Hematopoietic multipotent progenitor cell treated with erythropoietin and hydrocortisone succinate and interleukin-3 and kit ligand, for 15 days (in vitro differentiated cells): ENCODE data around the gene VEZF1.
A peak's percentile ranks its signal among the peaks of the same experiment; 100 is the strongest.

ENCODE experiments used
- DNase-seq: peaks from one replicate; pipeline ENCODE4 v3.0.0-alpha.2; 2015; ENCODE audit warnings: low spot score

VEZF1 gene

DNA sequence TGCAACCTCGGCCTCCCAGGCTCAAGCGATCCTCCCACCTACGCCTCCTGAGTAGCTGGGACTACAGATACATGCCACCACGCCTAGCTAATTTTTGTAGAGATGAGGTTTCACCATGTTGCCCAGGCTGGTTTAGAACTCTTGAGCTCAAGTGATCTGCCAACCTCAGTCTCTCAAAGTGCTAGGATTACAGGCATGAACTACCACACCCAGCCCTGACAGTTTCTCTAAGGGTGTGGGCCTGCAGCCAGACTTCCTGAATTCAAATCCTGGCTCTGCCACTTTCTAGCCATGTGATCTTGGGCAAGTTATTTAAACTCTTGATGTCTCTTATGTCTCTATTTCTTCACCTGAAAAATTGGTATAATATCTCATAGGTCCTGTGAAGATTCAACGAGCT, 38.4 kb downstream of the VEZF1 start:
- no peak for DNase-seq

DNA sequence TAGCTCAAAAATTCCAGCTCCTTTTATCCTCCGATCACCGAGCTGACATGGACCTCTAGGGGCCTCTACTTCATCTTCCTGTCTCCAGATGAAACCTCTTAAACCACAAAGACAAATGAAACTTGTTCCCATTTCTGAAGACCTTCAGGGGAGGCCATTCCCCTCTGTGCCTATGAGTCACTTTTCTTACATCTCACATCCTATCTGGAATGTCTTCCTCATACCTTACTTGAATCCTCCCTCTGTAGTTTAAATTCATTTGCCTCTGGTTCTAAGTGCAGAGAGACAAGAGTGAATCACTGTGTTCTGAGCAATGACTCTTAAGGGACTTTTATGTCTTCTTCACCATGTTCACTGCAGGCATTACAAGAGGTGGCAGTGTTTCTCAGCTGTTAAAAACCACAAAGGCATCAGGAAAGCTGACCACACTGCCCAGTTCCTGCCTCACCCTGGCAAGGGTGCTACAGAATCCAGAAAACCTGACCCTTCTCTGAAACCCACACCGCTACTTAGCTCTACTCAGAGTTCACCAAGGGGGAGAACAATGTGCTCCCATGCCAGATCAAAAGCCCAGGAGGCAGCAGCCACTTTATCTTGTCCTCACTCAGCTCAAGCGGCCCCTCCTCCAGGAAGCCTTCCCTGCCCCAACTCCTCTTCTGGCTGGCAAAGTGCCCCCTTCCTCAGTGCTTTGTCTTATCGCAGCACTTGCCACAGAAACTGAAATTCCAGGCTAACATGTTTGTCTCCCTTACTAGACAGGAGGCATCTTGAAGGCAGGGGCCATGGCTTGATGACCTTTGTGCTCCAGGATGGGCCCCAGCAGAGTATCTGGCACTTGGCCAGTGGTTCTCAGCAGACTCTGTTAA, 39.3 kb downstream of the VEZF1 start:
- peak; percentile 25 for DNase-seq

DNA sequence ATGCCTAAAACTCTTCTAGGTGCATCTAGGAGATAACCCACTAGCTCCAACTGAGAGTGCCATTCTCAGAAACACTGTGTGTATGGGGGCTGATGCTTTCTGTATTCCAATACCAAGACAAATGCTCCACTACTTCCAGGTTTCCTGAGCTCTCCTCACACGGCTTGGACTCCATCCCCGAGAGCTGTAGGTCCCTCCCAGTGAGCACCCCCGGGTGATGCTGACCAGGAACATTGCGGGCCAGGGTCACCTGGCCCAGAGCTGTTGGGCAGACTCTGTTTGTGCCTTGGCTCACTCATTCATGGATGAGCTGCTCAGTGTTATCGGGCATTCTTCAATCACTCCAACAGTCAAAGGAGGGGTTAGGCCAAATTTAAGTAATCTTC, 39.9 kb downstream of the VEZF1 start:
- no peak for DNase-seq

DNA sequence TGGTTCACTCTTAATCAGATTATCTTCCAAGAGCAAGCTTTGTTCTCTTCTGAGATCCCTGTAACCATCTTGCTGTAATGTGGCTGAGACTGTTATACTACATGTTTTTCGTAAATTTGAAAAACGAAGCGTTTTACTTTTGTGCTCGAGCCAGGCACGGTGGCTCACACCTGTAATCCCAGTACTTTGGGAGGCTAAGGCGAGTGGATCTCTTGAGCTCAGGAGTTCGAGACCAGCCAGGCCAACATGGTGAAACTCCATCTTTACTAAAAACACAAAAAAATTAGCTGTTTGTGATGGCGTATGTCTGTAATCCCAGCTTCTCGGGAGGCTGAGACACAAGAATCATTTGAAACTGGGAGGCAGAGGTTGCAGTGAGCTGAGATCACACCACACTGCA, 40.7 kb downstream of the VEZF1 start:
- no peak for DNase-seq

DNA sequence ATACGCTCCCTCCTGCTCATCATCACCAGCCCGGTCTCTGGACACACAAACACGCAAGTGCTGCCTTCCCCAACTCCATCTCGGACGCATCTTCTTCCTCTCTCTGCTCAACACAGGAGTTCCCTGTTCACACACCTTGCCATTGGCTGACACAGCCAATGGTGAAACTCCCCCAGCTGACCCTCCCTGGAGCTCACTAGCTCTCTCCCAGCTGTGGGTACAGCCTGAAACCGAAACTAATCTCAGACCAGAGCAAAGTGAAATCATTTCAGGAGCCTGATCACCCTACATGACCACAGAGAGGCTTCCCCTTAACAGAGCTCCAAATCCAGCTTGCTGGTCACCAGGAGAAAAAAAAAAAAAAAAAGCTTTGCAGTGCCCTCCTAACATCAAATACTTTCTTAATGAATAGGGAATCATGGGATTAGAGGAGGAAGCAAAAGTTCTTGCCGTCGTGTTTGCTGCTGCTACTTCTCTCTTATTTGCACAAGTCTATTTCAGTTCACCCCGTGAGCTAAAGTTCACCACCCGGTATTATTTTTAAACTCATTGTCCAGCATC, 41.2 kb downstream of the VEZF1 start:
- peak; percentile 35 for DNase-seq

DNA sequence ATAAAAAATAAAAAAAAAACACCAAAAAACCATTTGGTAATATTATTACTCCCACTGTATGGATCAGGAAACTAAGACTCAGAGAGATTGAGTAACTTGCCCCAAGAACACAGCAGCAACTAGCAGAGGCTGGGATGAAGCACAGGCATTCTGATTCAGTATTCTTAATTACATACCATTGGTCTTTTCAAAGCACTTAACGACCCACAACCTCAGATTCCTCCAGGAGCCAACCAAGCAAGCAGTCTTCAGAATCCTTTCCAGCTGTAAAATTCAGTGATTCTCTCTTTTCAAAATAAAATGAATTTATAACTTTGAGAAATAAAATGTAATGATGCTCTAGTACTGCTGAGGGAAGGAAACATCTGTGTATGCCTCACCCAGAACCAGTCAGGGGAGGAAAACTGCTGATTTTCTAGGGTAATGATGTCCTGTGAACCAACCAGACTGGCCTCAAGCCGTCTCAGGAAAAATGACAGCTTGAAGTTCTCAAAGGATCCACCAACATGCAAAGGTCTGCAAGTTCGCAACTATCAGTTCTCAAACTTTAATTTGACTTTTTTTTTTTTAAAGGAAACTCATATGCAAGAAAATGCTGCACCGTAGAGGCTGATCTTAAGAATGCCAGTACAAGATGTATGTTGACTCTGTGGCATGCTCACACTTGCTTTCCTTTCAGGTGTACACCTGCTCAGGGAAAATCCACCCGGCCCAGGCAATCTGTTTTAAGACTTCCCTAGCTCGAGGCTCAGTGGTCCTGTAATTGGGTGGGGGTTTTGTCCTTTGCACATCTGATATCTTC, 41.9 kb downstream of the VEZF1 start:
- no peak for DNase-seq

DNA sequence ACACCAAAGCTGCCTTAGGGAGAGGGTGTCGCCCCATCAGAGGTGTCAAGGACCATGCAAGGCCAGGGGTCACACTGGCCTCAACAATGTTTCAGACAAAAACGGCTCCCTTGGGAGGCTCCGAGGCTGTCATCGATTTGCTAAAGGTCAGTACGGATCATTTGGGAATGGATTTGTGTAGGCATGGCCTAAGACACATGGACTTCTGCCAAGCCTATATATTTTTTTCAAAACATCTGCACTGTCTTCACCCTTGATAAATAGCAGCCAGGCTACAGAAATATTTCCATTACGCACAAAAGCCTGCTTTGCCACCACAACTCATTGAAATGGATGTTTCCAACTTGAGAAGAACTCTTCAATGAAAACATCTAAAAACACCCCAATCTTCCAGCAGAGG, 43.1 kb downstream of the VEZF1 start:
- DNase-seq: no peak

DNA sequence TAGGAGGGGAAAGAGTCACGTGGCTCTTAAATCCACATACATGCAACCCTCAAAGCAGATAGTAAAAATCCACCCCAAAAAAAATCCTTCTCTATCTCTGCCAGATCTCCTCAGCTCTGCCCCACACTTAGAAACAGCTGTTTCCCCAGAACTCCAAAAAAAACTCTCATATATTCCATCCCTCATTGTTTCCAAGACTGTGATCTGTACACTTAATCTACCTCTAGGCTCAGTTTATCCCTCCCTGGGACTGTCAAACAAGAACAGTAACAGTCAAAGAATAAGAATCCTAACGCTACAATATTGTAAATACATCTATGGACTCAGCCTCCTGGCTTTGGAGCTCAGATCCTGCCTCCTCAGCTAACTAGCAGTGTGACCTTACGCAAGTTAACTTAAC, 44.4 kb downstream of the VEZF1 start:
- DNase-seq: no peak

DNA sequence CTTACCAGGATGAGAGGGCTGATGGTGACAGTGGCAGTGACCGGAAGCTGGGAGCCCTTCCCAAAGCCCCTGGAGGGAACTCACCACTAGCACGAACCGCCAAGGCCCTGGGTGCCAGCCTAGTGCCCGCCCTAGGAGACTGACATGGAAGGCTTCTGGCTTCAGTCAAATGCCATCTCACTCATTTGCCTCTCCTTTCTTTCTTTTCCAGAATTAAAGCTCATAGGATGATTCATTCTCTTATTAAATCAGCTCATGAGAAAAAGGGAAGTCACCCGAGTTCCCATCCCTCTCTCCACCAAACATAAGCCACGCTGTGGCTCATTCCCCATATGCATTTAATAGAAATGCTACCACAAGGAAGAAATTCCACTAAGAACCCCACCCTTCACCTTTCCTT, 44.9 kb downstream of the VEZF1 start:
- no peak for DNase-seq

DNA sequence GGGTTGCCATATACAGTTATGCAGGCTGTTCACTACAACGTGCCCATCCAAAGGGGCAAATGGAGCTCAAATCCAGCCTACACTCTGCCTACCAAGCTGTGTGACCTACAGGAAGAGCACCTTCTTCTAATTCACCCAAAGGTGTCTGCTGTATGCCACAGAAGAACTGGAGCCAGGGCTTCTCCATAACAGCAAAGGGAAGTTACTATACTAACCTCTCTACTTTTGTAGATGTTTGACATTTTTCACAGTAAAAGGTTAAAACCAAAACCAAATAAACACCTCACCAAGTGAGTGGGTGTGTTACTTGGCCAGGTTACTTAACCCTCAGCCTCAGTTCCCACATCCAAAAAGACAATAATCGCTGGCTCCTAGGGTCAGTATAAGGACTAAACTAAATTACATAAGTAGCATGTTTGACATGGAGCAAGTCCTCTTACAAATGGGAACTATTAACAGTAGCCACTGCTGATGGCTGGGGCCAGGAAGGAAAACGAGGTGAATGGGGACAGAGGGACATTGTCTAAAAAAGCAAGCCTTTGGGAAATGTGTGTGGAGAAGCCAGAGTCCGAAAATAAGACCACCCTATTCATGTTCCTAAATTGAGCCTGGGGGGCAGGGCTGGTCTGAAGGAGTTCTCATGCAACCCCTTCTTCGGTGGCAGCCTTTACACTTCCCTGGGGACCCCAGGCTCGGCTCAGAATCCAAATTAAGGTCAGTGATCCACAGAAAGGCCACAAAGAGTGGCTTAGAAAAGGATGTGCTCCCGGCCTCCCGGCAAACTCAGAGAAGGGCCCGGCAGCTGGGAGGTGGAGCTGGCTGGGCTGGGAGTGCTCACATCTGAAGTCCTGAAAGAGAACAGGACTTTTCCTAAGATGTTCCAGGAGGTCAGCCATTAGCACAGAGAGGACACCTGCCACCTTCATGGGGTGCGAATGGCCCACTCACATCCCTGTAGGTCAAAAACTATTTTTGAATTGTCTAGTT, 46.4 kb downstream of the VEZF1 start:
- DNase-seq: no peak

DNA sequence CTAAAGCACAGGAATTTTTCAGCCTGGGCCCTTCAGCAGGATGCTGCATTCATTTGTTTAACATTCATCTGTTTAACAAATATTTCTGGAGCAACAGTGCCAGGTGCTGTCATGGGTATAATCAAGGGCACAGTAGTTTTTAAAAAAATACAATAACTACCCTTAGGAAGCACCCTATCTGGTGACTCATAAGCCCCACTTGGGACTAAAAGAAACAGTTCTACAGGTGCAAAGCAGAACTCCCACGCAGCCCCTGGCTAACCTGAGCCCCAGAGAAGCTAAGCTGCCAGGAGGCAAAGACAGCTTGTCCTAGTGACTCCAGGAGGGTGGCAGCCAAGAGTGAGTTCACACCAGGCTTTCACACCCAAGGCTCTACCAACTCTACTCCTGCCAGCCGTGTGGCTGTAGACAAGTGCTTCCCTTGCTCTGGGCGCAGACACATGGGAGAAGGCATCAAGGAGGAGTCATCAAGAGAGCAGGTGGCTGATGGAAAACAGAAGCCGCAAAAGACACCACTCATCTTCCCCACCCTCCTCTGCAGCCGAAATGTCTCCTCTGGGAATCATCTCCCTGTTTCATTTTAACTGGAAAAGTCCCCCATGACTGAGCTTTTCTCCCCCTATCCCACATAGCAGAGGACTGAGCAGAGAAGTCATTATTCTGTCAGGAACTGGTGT, 47.3 kb downstream of the VEZF1 start:
- no peak for DNase-seq

DNA sequence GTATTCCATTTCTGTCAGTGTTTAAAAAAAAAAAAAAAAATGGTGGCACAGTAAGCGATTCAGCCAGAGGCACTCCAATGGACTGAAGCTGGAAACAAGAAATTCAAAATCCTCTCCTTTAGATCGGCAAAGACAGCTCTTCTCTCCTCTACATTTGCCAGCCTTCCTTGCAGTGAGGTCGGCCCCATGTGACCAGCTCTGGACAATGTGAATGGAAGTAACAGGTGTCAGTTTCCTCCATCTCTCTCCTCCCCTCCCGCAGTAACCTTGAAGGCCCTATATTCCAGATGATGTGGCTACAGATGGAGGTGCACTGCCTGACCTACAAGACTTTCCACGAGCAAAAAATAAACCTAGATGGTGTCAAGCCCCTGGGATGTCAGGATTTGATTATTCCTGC, 47.8 kb downstream of the VEZF1 start:
- DNase-seq: no peak

DNA sequence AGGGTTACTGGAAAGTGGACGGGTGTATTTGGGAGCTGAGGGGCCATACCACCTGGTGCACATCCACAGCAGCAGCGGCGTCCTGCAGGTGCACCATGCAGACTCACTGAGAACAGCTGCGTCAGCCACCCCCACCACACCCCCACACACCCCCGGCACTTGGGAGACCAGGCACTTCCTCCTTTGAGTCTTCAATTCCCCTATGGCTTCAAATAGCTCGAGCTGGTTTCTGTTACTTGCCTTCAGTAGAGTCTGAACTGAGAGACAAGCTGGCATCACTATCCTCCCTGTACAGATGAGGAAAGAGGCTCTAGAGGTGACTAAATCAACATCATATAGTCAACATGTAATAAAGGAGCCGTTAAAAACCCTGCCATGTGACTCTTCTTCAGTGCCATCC, 48.3 kb downstream of the VEZF1 start:
- DNase-seq: no peak

DNA sequence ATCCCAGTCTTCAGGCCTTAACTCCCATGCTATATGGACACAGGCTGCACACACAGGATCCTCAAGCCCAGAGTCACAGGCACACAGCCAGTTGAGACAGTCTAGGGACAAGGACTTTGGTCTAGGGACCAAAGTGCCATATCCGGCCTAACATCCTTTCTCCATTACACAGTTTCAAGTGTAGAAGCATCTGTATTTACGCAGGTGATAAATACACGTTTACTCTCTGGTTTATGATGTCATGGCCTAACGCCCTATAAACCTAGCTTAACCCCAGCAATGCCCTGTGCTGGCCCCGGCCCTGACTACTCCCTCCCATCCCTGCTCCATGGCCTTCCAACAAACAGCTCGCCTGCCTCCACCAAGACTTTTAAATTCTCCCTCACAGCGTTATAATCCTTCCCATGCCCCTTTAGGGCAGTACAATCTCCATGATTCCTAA, 50.0 kb downstream of the VEZF1 start:
- DNase-seq: no peak

DNA sequence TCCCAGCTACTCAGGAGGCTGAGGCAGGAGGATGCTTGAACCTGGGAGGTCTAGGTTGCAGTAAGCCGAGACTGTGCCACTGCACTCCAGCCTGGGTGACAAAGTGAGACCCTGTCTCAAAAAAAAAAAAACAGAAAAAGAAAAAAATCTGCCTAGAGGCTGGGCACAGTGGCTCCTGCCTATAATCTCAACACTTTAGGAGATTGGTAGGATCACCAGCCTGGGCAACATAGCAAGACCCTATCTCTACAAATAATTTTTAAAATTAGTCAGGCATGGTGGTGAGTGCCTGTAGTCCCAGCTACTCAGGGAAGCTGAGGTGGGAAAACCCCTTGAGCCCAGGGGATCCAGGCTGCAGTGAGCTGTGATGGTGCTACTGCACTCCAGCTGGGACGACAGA, 50.6 kb downstream of the VEZF1 start:
- DNase-seq: no peak

DNA sequence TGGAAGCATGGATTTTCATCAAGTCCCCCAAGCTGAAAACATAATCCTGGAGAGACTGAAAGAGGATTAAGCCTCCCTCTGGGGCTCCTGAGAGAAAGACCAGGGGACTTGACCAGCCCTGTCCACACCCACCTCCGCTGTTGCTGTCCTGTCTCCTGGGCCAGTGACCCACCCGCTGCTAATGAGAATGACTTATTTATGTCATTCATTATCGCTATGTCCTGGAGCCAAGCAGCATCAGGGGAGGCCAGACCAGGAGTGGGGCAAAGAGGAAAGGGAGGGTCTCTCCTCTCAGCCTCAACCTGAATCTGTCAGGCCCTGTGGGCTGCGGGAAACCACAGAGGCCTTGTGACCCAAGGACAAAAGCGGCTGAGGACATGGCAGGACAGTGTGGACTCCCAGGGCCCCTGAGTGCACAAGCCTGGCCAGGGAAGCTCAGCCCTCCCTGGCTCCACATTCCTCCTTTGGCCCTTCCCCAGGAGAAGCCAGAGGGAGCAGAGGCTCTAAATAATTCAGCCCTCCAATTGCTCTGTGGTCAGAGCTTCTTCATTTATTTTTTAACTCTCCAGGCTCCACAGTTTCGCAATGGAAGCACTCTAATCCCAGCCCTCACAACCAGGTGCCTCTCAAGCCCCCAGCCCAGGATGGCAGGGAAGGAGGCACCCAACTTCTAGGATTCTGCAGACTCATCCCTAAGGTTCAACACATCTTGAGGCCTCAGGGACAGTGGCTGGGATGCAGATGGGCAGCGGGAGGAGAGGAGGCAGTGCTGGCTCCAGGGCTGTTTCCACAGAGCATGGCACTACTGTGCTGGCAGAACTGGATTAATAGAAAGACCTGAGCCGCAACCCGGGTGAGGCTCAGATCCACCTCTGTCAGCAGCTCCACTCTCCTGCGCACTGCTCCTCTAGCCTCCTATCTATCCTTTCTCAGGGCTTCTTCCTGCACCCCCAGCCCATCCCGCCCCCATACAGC, 51.9 kb downstream of the VEZF1 start:
- no peak for DNase-seq

DNA sequence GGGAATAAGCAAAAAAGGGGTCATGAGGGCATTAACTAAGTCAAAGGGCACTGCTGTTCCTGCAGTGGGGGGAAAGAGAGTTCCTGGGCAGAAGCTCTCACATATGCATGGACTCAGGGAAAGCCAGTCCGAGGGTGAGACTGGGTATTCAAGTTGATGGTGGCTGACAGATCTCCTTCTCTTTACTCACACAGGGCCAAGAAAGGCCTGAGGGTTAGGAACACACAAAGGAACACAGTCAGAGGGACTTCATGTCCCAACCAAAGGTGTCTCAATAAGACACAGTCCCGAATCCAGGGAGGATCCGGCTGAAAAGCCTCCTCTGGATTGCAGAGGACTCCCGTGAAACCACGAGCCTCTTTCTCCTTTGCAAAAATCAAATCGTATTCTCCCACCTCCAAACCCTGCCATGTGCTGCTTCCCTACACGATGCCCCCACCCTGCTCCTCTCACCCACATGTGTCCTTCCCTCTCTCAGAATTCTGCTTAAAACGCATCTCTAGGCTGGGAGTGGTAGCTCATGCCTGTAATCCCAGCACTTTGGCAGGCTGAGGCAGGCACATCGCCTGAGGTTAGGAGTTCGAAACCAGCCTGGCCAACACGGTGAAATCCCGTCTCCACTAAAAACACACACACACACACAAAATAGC, 56.4 kb downstream of the VEZF1 start:
- no peak for DNase-seq

DNA sequence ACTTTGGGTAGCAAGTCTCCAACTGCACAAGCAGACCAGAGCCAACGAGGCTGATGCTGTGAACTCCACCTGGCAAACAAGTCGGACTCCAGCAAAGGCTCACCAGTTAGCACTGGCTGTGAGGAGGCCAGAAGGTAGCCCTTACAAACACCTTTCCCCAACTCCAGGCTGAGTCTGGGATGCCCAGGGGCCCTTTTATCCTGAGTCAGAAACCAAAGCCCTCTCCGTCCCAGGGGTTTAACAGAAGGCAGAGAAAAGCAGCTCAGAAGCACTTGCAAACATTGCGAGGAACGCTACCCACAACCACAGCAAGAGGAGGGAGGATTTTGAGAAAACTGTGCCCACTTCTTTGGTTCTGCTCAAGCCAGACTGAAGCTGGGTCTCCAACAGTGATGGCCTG, 57.8 kb downstream of the VEZF1 start:
- no peak for DNase-seq

DNA sequence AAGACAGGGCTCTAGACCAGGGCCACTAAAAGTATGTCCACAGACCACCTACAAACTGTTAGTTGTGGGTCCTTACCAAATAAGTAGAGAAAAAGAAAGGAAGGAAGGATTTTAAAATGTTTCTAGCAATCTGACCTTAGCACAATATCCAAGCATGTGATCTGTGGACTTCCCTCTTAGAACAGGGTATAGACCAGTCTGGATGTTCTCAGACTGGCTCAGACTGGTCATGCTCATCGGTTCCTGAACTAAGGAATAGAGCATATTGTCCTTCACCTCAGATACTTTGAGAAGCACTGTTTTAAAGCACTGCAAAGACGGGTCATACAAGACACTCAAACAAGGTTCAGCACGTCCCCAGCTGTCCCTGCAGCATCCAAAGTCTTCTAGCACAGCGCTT, 58.7 kb downstream of the VEZF1 start:
- DNase-seq: no peak

DNA sequence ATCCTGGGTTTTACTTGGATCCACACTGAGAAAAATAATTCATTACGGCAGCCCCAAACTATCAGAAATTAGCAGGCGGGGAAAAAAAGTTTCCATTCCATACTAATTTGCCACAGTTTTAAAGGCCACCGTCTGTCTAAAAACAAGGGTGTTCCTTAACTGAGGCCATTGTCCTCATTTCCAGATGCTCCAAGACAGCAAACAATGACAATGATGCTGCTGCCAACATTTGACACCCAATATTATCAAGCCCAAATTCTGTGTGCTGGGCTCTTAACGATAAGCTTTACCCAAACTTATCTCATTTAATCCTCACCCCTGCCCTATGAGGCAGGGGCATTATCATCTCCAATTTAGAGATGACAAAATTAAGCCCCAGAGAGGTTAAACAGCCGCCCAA, 59.1 kb downstream of the VEZF1 start:
- peak; percentile 42 for DNase-seq
